HCT116 (cell line): Measurements from ENCODE around the gene PGBD5.

Experiments
- ATF3 ChIP-seq: IDR thresholded peaks from 2 replicates; pipeline ENCODE4 v1.6.1; 2012
- CBX3 ChIP-seq: IDR thresholded peaks from 2 replicates; pipeline ENCODE4 v1.6.1; 2012; ENCODE audit warnings: low read depth
- CTCF ChIP-seq, 3 experiments: fragments of 200-600 bp in 1 of 3; sonication (generic) in 1 of 3; IDR thresholded peaks in 2 of 3; conservative IDR thresholded peaks in 1 of 3; 2 replicates each; pipeline ENCODE4 v1.5.1; 2012 to 2017; ENCODE audit warnings: low read depth in 2 of 3, low read length in 2 of 3, antibody characterized with exemption in 1 of 3, borderline replicate concordance in 1 of 3, control low read depth in 1 of 3, mild to moderate bottlenecking in 1 of 3, mixed read lengths in 1 of 3, mixed run types in 1 of 3, moderate library complexity in 1 of 3; ENCODE audit not compliant: insufficient read depth in 1 of 3
- MAX ChIP-seq: IDR thresholded peaks from 2 replicates; pipeline ENCODE4 v1.6.1; 2012
- POLR2A ChIP-seq: IDR thresholded peaks from 2 replicates; pipeline ENCODE4 v1.7.0; 2011; ENCODE audit warnings: borderline replicate concordance; ENCODE audit not compliant: insufficient read depth, insufficient read length; ENCODE audit errors: extremely low read depth
- POLR2AphosphoS5 ChIP-seq: IDR thresholded peaks from 2 replicates; pipeline ENCODE4 v1.6.1; 2011; ENCODE audit warnings: mild to moderate bottlenecking, low read depth, low read length, moderate library complexity
- YY1 ChIP-seq: IDR thresholded peaks from 2 replicates; pipeline ENCODE4 v1.6.1; 2011; ENCODE audit warnings: low read length, low read depth, moderate library complexity, mild to moderate bottlenecking; ENCODE audit not compliant: insufficient replicate concordance; ENCODE audit errors: extremely low read depth
- ZBTB33 ChIP-seq: IDR thresholded peaks from 2 replicates; pipeline ENCODE4 v1.6.1; 2011; ENCODE audit warnings: mild to moderate bottlenecking, low read length, moderate library complexity; ENCODE audit not compliant: insufficient replicate concordance; ENCODE audit errors: extremely low read depth
- ZFX ChIP-seq: fragments of 450-650 bp; IDR thresholded peaks from 2 replicates; pipeline ENCODE4 v1.6.1; 2017
- ZNF274 ChIP-seq: fragments of 200-500 bp; sonication (Bioruptor generic); IDR thresholded peaks from 2 replicates; pipeline ENCODE4 v1.6.1; 2014; ENCODE audit warnings: mild to moderate bottlenecking, low read depth, low read length, inconsistent platforms

- no peak for TF ChIP-seq CTCF (IDR thresholded peaks at IDR 0.05 in 2 of 3, conservative IDR thresholded peaks at IDR 0.05 in 1 of 3; ENCODE audit: borderline replicate concordance in 1 of 3, insufficient read depth in 1 of 3, low read depth in 2 of 3, low read length in 2 of 3)
- TF ChIP-seq MAX, result no peak
- no peak for TF ChIP-seq YY1
- no peak for TF ChIP-seq ATF3
- no peak for TF ChIP-seq ZBTB33
- no peak for TF ChIP-seq CBX3
- TF ChIP-seq ZNF274, result no peak
- no peak for TF ChIP-seq POLR2A
- no peak for TF ChIP-seq POLR2AphosphoS5
- TF ChIP-seq ZFX, result no peak
These were observed 148.7 kb downstream of the PGBD5 start for GRCh38 chr1:230277201-230278025.
